ENCODE data around the gene SUDS3. TPM values are rescaled to one million over a fixed set of nuclear protein-coding genes. Genes with fewer than 3 reads are reported as not detected.

Gene SUDS3
- total RNA-seq, 1 donor from 2014 or later, result 31.0 TPM

- Histone ChIP-seq H3K4me2 (ENCODE audit: low read length) (no peak overlapping the region), H4K20me1 (ENCODE audit: insufficient read depth, low read length) (no peaks in the 10 kb centered on the region), H3K27me3 (ENCODE audit: insufficient read depth, low read length) (no peaks in the 10 kb centered on the region), H3K27ac (ENCODE audit: low read depth, low read length) (no peak overlapping the region), H2AFZ (ENCODE audit: low read depth, low read length) (no peak overlapping the region), H3K4me1 (ENCODE audit: insufficient read depth, low read length) (no peaks in the 10 kb centered on the region), H3K9me3 (ENCODE audit: insufficient read depth, low read depth, low read length) (no peaks in the 10 kb centered on the region), H3K36me3 (ENCODE audit: insufficient read depth, low read length) (no peaks in the 10 kb centered on the region), H3K4me3 (ENCODE audit: insufficient read depth, low read depth, low read length) (no peak overlapping the region), H3K9ac (ENCODE audit: low read length) (no peak overlapping the region), H3K79me2 (ENCODE audit: insufficient read depth, low read length) (no peaks in the 10 kb centered on the region)
- Mint-ChIP-seq H3K4me1 (ENCODE audit: low read depth, unreplicated experiment) (peaks cover 9% of the 10 kb centered on the region), H3K4me3 (ENCODE audit: unreplicated experiment) (no peak overlapping the region), H3K36me3 (ENCODE audit: low read depth, unreplicated experiment) (no peaks in the 10 kb centered on the region), H3K9me3 (ENCODE audit: unreplicated experiment) (peaks cover 4% of the 10 kb centered on the region), H3K27ac (ENCODE audit: unreplicated experiment) (no peak overlapping the region), H3K27me3 (ENCODE audit: low read depth, unreplicated experiment) (no peaks in the 10 kb centered on the region)
- FAIRE-seq, result no peak
- DNase-seq (ENCODE audit: low read depth), result no peak
- no peak for TF ChIP-seq CTCF (IDR thresholded peaks at IDR 0.05; ENCODE audit: insufficient read depth, low read depth, low read length)
- no peak for TF ChIP-seq EZH2 (IDR thresholded peaks at IDR 0.05; ENCODE audit: insufficient read depth, low read length)
Measured at GRCh38 chr12:118428643-118429042, 52.3 kb downstream of the SUDS3 start.

DNA sequence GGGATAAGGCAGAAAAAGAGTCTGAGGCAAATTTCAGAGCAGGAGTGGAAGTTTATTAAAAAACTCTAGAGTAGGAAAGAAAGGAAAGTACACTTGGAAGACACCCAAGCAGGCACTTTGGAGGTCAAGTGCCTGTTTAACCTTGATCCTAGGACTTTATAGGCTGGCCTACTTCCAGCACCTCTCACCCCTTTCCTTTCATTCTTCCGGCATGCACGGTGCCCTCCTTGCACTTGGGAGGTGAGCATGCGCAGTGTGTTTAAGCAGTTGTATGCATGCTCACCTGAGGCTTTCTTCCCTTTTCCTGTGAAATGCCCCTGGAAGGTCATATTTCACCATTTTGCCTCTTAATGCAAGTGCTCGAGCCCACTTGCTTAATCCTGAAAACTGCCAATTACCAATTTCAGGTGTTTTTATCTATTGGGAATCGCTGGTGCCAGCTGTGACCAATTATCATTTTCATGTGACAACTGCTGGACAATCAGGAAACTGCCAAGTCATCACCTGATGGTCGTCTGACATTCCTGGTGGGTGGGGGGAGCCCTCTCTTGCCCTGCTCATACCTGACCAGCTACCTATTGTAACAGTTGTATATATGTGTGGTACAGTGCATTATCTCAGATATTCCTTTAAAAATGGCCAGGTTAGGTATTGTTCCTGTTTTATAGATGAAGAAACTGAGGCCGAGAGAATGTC lies 53.5 kb downstream of the SUDS3 start:
- Histone ChIP-seq H4K20me1 (ENCODE audit: insufficient read depth, low read length) (no peaks in the 10 kb centered on the region), H3K9ac (ENCODE audit: low read length) (no peak overlapping the region), H3K36me3 (ENCODE audit: insufficient read depth, low read length) (no peaks in the 10 kb centered on the region), H3K9me3 (ENCODE audit: insufficient read depth, low read depth, low read length) (no peaks in the 10 kb centered on the region), H2AFZ (ENCODE audit: low read depth, low read length) (no peak overlapping the region), H3K79me2 (ENCODE audit: insufficient read depth, low read length) (no peaks in the 10 kb centered on the region), H3K4me3 (ENCODE audit: insufficient read depth, low read depth, low read length) (no peak overlapping the region), H3K4me2 (ENCODE audit: low read length) (no peak overlapping the region), H3K4me1 (ENCODE audit: insufficient read depth, low read length) (no peaks in the 10 kb centered on the region), H3K27me3 (ENCODE audit: insufficient read depth, low read length) (no peaks in the 10 kb centered on the region), H3K27ac (ENCODE audit: low read depth, low read length) (no peak overlapping the region)
- H3K27ac Mint-ChIP-seq (ENCODE audit: unreplicated experiment), result no peak overlapping the region
- peaks cover 9% of the 10 kb centered on the region for H3K4me1 Mint-ChIP-seq (ENCODE audit: low read depth, unreplicated experiment)
- no peaks in the 10 kb centered on the region for H3K36me3 Mint-ChIP-seq (ENCODE audit: low read depth, unreplicated experiment)
- H3K9me3 Mint-ChIP-seq (ENCODE audit: unreplicated experiment), result peaks cover 4% of the 10 kb centered on the region
- H3K4me3 Mint-ChIP-seq (ENCODE audit: unreplicated experiment), result no peak overlapping the region
- TF ChIP-seq CTCF (IDR thresholded peaks at IDR 0.05; ENCODE audit: insufficient read depth, low read depth, low read length) (no peak), EZH2 (IDR thresholded peaks at IDR 0.05; ENCODE audit: insufficient read depth, low read length) (no peak)
- FAIRE-seq, result no peak
- no peak for DNase-seq (ENCODE audit: low read depth)
- H3K27me3 Mint-ChIP-seq (ENCODE audit: low read depth, unreplicated experiment), result no peaks in the 10 kb centered on the region

GRCh38 chr12:118430516-118430915 lies 54.2 kb downstream of the SUDS3 start:
- no peak for TF ChIP-seq EZH2 (IDR thresholded peaks at IDR 0.05; ENCODE audit: insufficient read depth, low read length)
- TF ChIP-seq CTCF (IDR thresholded peaks at IDR 0.05; ENCODE audit: insufficient read depth, low read depth, low read length), result no peak
- Mint-ChIP-seq H3K4me1 (ENCODE audit: low read depth, unreplicated experiment) (peaks cover 9% of the 10 kb centered on the region), H3K27me3 (ENCODE audit: low read depth, unreplicated experiment) (no peaks in the 10 kb centered on the region), H3K36me3 (ENCODE audit: low read depth, unreplicated experiment) (no peaks in the 10 kb centered on the region), H3K9me3 (ENCODE audit: unreplicated experiment) (peaks cover 4% of the 10 kb centered on the region), H3K27ac (ENCODE audit: unreplicated experiment) (no peak overlapping the region), H3K4me3 (ENCODE audit: unreplicated experiment) (no peak overlapping the region)
- Histone ChIP-seq H3K79me2 (ENCODE audit: insufficient read depth, low read length) (no peaks in the 10 kb centered on the region), H3K4me1 (ENCODE audit: insufficient read depth, low read length) (no peaks in the 10 kb centered on the region), H4K20me1 (ENCODE audit: insufficient read depth, low read length) (no peaks in the 10 kb centered on the region), H3K4me3 (ENCODE audit: insufficient read depth, low read depth, low read length) (no peak overlapping the region), H3K9me3 (ENCODE audit: insufficient read depth, low read depth, low read length) (no peaks in the 10 kb centered on the region), H3K36me3 (ENCODE audit: insufficient read depth, low read length) (no peaks in the 10 kb centered on the region), H3K27me3 (ENCODE audit: insufficient read depth, low read length) (no peaks in the 10 kb centered on the region), H3K9ac (ENCODE audit: low read length) (no peak overlapping the region), H2AFZ (ENCODE audit: low read depth, low read length) (no peak overlapping the region), H3K4me2 (ENCODE audit: low read length) (no peak overlapping the region), H3K27ac (ENCODE audit: low read depth, low read length) (no peak overlapping the region)
- FAIRE-seq (no peak), DNase-seq (ENCODE audit: low read depth) (no peak)

Measured in astrocyte (in vitro differentiated cells and primary cell).